Trophoblast cell (in vitro differentiated cells and primary cell): ENCODE measurements around the gene SNX18.

ENCODE experiments used
- DNase-seq, 2 donors: peaks; one replicate each; pipeline ENCODE4 v3.0.0-alpha.2; 2016
- H2AFZ ChIP-seq: 2 replicates; pipeline ENCODE4 v1.6.1; 2013; ENCODE audit warnings: low read length, moderate library complexity, mild to moderate bottlenecking; ENCODE audit not compliant: insufficient read depth, poor library complexity
- H2AK5ac ChIP-seq: 2 replicates; pipeline ENCODE4 v1.6.1; 2013; ENCODE audit warnings: mild to moderate bottlenecking, low read length
- H2BK120ac ChIP-seq: 2 replicates; pipeline ENCODE4 v1.6.1; 2013; ENCODE audit warnings: low read length, mild to moderate bottlenecking, moderate library complexity; ENCODE audit not compliant: insufficient read depth, poor library complexity
- H2BK12ac ChIP-seq: 2 replicates; pipeline ENCODE4 v1.6.1; 2013; ENCODE audit warnings: mild to moderate bottlenecking, low read length, moderate library complexity
- H2BK5ac ChIP-seq: 2 replicates; pipeline ENCODE4 v1.6.1; 2013; ENCODE audit warnings: low read length, low read depth, moderate library complexity, mild to moderate bottlenecking; ENCODE audit not compliant: poor library complexity
- H3K14ac ChIP-seq: 2 replicates; pipeline ENCODE4 v1.6.1; 2013; ENCODE audit warnings: mild to moderate bottlenecking, low read length
- H3K18ac ChIP-seq: 2 replicates; pipeline ENCODE4 v1.6.1; 2013; ENCODE audit warnings: mild to moderate bottlenecking, low read length
- H3K23ac ChIP-seq: 2 replicates; pipeline ENCODE4 v1.6.1; 2013; ENCODE audit warnings: low read length
- H3K27ac ChIP-seq: 2 replicates; pipeline ENCODE4 v1.5.1; 2013; ENCODE audit warnings: low read depth, mild to moderate bottlenecking, inconsistent platforms, low read length, moderate library complexity
- H3K27me3 ChIP-seq: 2 replicates; pipeline ENCODE4 v1.6.1; 2013; ENCODE audit warnings: inconsistent platforms, mild to moderate bottlenecking, low read length, moderate library complexity; ENCODE audit not compliant: insufficient read depth
- H3K36me3 ChIP-seq, 2 experiments: 1 replicate in 1 of 2; 2 replicates in 1 of 2; pipeline ENCODE4 v1.6.1; 2013; ENCODE audit warnings: low read length in 2 of 2, mild to moderate bottlenecking in 2 of 2, moderate library complexity in 1 of 2; ENCODE audit not compliant: insufficient read depth in 2 of 2, control insufficient read depth in 1 of 2
- H3K4ac ChIP-seq: 2 replicates; pipeline ENCODE4 v1.6.1; 2013; ENCODE audit warnings: low read depth, mild to moderate bottlenecking, low read length, moderate library complexity
- H3K4me1 ChIP-seq, 2 experiments: 1 replicate in 1 of 2; 2 replicates in 1 of 2; pipeline ENCODE4 v1.6.1; 2013; ENCODE audit warnings: low read length in 2 of 2, mild to moderate bottlenecking in 2 of 2, moderate library complexity in 1 of 2; ENCODE audit not compliant: insufficient read depth in 2 of 2, control insufficient read depth in 1 of 2
- H3K4me2 ChIP-seq: 2 replicates; pipeline ENCODE4 v1.6.1; 2013; ENCODE audit warnings: inconsistent platforms, mild to moderate bottlenecking, low read length, moderate library complexity
- H3K4me3 ChIP-seq: 2 replicates; pipeline ENCODE4 v1.5.1; 2013; ENCODE audit warnings: mild to moderate bottlenecking, low read depth, low read length, inconsistent platforms
- H3K79me1 ChIP-seq: one replicate; pipeline ENCODE4 v1.6.1; 2013; ENCODE audit warnings: low read length
- H3K79me2 ChIP-seq: 2 replicates; pipeline ENCODE4 v1.6.1; 2013; ENCODE audit warnings: low read length, mild to moderate bottlenecking; ENCODE audit not compliant: control insufficient read depth, insufficient read depth, poor library complexity
- H3K9ac ChIP-seq: 2 replicates; pipeline ENCODE4 v1.6.1; 2013; ENCODE audit warnings: mild to moderate bottlenecking, low read length
- H3K9me3 ChIP-seq: 2 replicates; pipeline ENCODE4 v1.6.1; 2013; ENCODE audit warnings: low read depth, mild to moderate bottlenecking, control low read depth, inconsistent platforms, low read length; ENCODE audit not compliant: insufficient read depth
- H4K12ac ChIP-seq: 2 replicates; pipeline ENCODE4 v1.6.1; 2013; ENCODE audit warnings: low read depth, mild to moderate bottlenecking, low read length, moderate library complexity
- H4K8ac ChIP-seq: 2 replicates; pipeline ENCODE4 v1.6.1; 2013; ENCODE audit warnings: low read depth, mild to moderate bottlenecking, low read length, moderate library complexity
- H4K91ac ChIP-seq: one replicate; pipeline ENCODE4 v1.6.1; 2013; ENCODE audit warnings: low read depth, mild to moderate bottlenecking, low read length, moderate library complexity
- WGBS: extraction: QIAGEN DNeasy Blood & Tissue Kit; methylation state at CpG from one replicate; pipeline ENCODE4 v1.1.7; 2013; ENCODE audit warnings: missing lambda C conversion rate; ENCODE audit not compliant: insufficient read length, insufficient coverage; ENCODE audit errors: extremely low coverage; 5-methylcytosine and 5-hydroxymethylcytosine counted together

Gene SNX18

GRCh38 chr5:54471398-54471797, 46.2 kb upstream of the SNX18 start:
- DNase-seq, result no peak
- Histone ChIP-seq H3K14ac (no peak overlapping the region), H3K79me2 (no peaks in the 10 kb centered on the region), H3K18ac (no peak overlapping the region), H3K27me3 (no peaks in the 10 kb centered on the region), H2AK5ac (no peak overlapping the region), H4K12ac (no peak overlapping the region), H3K27ac (no peak overlapping the region), H2BK120ac (no peak overlapping the region), H3K9ac (no peak overlapping the region), H3K4me3 (no peak overlapping the region), H3K23ac (no peak overlapping the region), H3K36me3 (no peaks in the 10 kb centered on the region), H3K9me3 (no peaks in the 10 kb centered on the region), H2BK5ac (no peak overlapping the region), H3K79me1 (no peaks in the 10 kb centered on the region), H3K4me1 (no peaks in the 10 kb centered on the region), H2AFZ (no peak overlapping the region), H3K4ac (no peak overlapping the region), H4K91ac (no peak overlapping the region), H4K8ac (no peak overlapping the region), H3K4me2 (no peak overlapping the region), H2BK12ac (no peak overlapping the region)
- no CpG with 5 or more reads among the region's 3 CpGs for WGBS

GRCh38 chr5:54476682-54477081, 40.9 kb upstream of the SNX18 start:
- no peak overlapping the region for H2BK12ac ChIP-seq
- H3K23ac ChIP-seq, result no peak overlapping the region
- H3K9ac ChIP-seq, result no peak overlapping the region
- no peak overlapping the region for H3K4me2 ChIP-seq
- no peaks in the 10 kb centered on the region for H3K4me1 ChIP-seq
- no CpG with 5 or more reads among the region's 2 CpGs for WGBS
- H2AFZ ChIP-seq, result no peak overlapping the region
- no peak overlapping the region for H3K27ac ChIP-seq
- no peak overlapping the region for H2BK120ac ChIP-seq
- no peak overlapping the region for H3K14ac ChIP-seq
- no peak overlapping the region for H4K91ac ChIP-seq
- H4K8ac ChIP-seq, result no peak overlapping the region
- no peak overlapping the region for H3K18ac ChIP-seq
- H3K4me3 ChIP-seq, result no peak overlapping the region
- no peaks in the 10 kb centered on the region for H3K79me2 ChIP-seq
- no peak overlapping the region for H2AK5ac ChIP-seq
- no peak overlapping the region for H4K12ac ChIP-seq
- no peaks in the 10 kb centered on the region for H3K36me3 ChIP-seq
- no peaks in the 10 kb centered on the region for H3K9me3 ChIP-seq
- no peak overlapping the region for H3K4ac ChIP-seq
- no peaks in the 10 kb centered on the region for H3K79me1 ChIP-seq
- DNase-seq, result no peak
- H2BK5ac ChIP-seq, result no peak overlapping the region
- no peaks in the 10 kb centered on the region for H3K27me3 ChIP-seq

- Histone ChIP-seq H2AK5ac (no peak overlapping the region), H4K91ac (no peak overlapping the region), H3K9me3 (no peaks in the 10 kb centered on the region), H4K8ac (no peak overlapping the region), H3K14ac (no peak overlapping the region), H3K4me2 (no peak overlapping the region), H2BK12ac (no peak overlapping the region), H3K36me3 (no peaks in the 10 kb centered on the region), H3K9ac (no peak overlapping the region), H3K4me3 (no peak overlapping the region), H3K79me1 (no peaks in the 10 kb centered on the region), H3K27ac (no peak overlapping the region), H3K27me3 (no peaks in the 10 kb centered on the region), H3K79me2 (no peaks in the 10 kb centered on the region), H4K12ac (no peak overlapping the region), H2AFZ (no peak overlapping the region), H3K18ac (no peak overlapping the region), H2BK5ac (no peak overlapping the region), H2BK120ac (no peak overlapping the region), H3K4me1 (no peaks in the 10 kb centered on the region), H3K23ac (no peak overlapping the region), H3K4ac (no peak overlapping the region)
- DNase-seq, result peak in 1 of 2 donors; percentile 51
- WGBS, result no CpG with 5 or more reads among the region's 1 CpG
These were observed 39.5 kb upstream of the SNX18 start for GRCh38 chr5:54477941-54478478.

GRCh38 chr5:54480296-54480695, 37.3 kb upstream of the SNX18 start:
- Histone ChIP-seq H3K9ac (no peak overlapping the region), H3K4me3 (no peak overlapping the region), H3K36me3 (no peaks in the 10 kb centered on the region), H3K4me2 (no peak overlapping the region), H2BK120ac (no peak overlapping the region), H3K18ac (no peak overlapping the region), H3K4ac (no peak overlapping the region), H4K8ac (no peak overlapping the region), H3K14ac (no peak overlapping the region), H4K12ac (no peak overlapping the region), H3K4me1 (no peaks in the 10 kb centered on the region), H3K27me3 (no peaks in the 10 kb centered on the region), H3K79me1 (no peaks in the 10 kb centered on the region), H2BK12ac (no peak overlapping the region), H3K9me3 (no peaks in the 10 kb centered on the region), H2AFZ (no peak overlapping the region), H3K79me2 (no peaks in the 10 kb centered on the region), H4K91ac (no peak overlapping the region), H3K23ac (no peak overlapping the region), H2AK5ac (no peak overlapping the region), H2BK5ac (no peak overlapping the region), H3K27ac (no peak overlapping the region)
- no peak for DNase-seq
